Tibial nerve (tissue), 3 donors: ENCODE results near the gene MSI1.

ENCODE experiments used
- POLR2A ChIP-seq, 2 donors: fragments of 450-650 bp; IDR thresholded peaks; one replicate each; pipeline ENCODE4 v1.6.1; 2017; ENCODE audit warnings: antibody characterized with exemption in 2 of 2, mild to moderate bottlenecking in 2 of 2, moderate library complexity in 2 of 2
- TF ChIP-seq, protein P1 (sequence below), 5 experiments: fragments of 200-600 bp in 3 of 5; fragments of 450-650 bp in 2 of 5; sonication (generic) in 3 of 5; IDR thresholded peaks; one replicate each; pipeline ENCODE4 v1.5.1; 2016 to 2019; ENCODE audit warnings: antibody characterized with exemption in 5 of 5, mild to moderate bottlenecking in 3 of 5, moderate library complexity in 2 of 5

DNA sequence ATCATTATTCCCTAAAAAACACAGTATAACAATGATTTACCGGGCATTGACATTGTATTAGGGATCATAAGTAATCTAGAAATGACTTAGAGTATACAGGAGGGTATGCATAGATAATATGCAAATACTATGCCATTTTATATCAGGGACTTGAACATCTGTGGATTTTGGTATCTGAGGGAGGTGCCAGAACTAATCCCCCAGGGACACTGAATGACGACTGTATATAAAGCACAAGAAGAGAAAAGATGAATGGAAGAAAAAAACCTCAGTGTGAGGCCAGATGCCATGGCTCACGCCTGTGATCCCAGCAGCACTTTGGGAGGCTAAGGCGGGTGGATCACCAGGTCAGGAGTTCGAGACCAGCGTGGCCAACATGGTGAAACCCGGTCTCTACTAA is 43.5 kb upstream of the MSI1 start:
- TF ChIP-seq, protein P1, sequence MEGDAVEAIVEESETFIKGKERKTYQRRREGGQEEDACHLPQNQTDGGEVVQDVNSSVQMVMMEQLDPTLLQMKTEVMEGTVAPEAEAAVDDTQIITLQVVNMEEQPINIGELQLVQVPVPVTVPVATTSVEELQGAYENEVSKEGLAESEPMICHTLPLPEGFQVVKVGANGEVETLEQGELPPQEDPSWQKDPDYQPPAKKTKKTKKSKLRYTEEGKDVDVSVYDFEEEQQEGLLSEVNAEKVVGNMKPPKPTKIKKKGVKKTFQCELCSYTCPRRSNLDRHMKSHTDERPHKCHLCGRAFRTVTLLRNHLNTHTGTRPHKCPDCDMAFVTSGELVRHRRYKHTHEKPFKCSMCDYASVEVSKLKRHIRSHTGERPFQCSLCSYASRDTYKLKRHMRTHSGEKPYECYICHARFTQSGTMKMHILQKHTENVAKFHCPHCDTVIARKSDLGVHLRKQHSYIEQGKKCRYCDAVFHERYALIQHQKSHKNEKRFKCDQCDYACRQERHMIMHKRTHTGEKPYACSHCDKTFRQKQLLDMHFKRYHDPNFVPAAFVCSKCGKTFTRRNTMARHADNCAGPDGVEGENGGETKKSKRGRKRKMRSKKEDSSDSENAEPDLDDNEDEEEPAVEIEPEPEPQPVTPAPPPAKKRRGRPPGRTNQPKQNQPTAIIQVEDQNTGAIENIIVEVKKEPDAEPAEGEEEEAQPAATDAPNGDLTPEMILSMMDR (IDR thresholded peaks at IDR 0.05) = no peak
- TF ChIP-seq POLR2A (IDR thresholded peaks at IDR 0.05) = no peak
